Mucosa of descending colon (tissue), 3 donors: ENCODE results near the gene KMT5B. TPM values are rescaled to one million over a fixed set of nuclear protein-coding genes. Genes with fewer than 3 reads are reported as not detected.

ENCODE experiments used
- ATAC-seq: fragments of 200-7000 bp; cut with Tn5 transposase; one replicate; pipeline ENCODE4 v1.9.1; 2020; ENCODE audit warnings: mild to moderate bottlenecking, moderate library complexity
- DNase-seq, 3 donors: peaks; one replicate each; pipeline ENCODE4 v3.0.0-alpha.2; 2020
- H3K36me3 ChIP-seq: fragments of 200-600 bp; one replicate; pipeline ENCODE4 v1.8.0; 2021; ENCODE audit warnings: low read depth, mild to moderate bottlenecking
- H3K4me1 ChIP-seq: fragments of 200-600 bp; one replicate; pipeline ENCODE4 v1.8.0; 2021; ENCODE audit warnings: low read depth, mild to moderate bottlenecking
- H3K4me3 ChIP-seq: fragments of 200-600 bp; one replicate; pipeline ENCODE4 v1.8.0; 2021; ENCODE audit warnings: mild to moderate bottlenecking
- H3K9me3 ChIP-seq: fragments of 200-600 bp; one replicate; pipeline ENCODE4 v1.8.0; 2021; ENCODE audit warnings: mild to moderate bottlenecking
- CTCF ChIP-seq: fragments of 200-600 bp; IDR thresholded peaks from one replicate; pipeline ENCODE4 v1.8.0; 2022; ENCODE audit warnings: antibody characterized with exemption, mild to moderate bottlenecking
- intact Hi-C, 2 donors: fragments of 100-400 bp; cut with DNase I in 1 of 2; cut with micrococcal nuclease in 1 of 2; formaldehyde crosslinking; loops; one replicate each; pipeline versions ENCODE4 v1.11.0 to v1.11.1; 2022; cut with DNase I, micrococcal nuclease
- total RNA-seq, 3 donors: library from RNA; stranded (reverse); fragmentation: NEBNext Ultra II Directional in 2 of 3; extraction: Animal tissue kit (Norgen Biotek cat#: 25700) in 2 of 3; gene quantifications; one replicate each; pipeline versions ENCODE4 v1.2.1 to v1.2.4, GENCODE V29; 2021 to 2023
- donor health status: DM: no; HTN: no; CAD: no; lungs with moderate emphysema.
- donor health status: DM: no; HTN: no; CAD: no.
- donor health status: DM: no; HTN: yes; CAD: no.

The KMT5B gene
- total RNA-seq, 3 donors from 2014 or later: 56.4 to 71.3 (median 65.1) TPM

- H3K4me1 ChIP-seq: peaks cover 53% of the 10 kb centered on the region
- peak; percentile 33 for ATAC-seq
These were observed 1.6 kb downstream of the KMT5B start for GRCh38 chr11:68211546-68211945.

GRCh38 chr11:68206211-68206610 lies 6.9 kb downstream of the KMT5B start:
- peak; percentile 67 for TF ChIP-seq CTCF
- DNase-seq: peak in 1 of 3 donors; percentile 54

More at GRCh38 chr11:68211546-68211945, 1.6 kb downstream of the KMT5B start:
- peak overlapping the region; percentile 68 for H3K4me3 ChIP-seq
- DNase-seq: peak; percentile 66 to 77 (median 71)
- no peaks in the 10 kb centered on the region for H3K9me3 ChIP-seq
- TF ChIP-seq CTCF: no peak
- H3K36me3 ChIP-seq: no peaks in the 10 kb centered on the region
- intact Hi-C loops: no loop called here

GRCh38 chr11:68204402-68204801 lies 8.7 kb downstream of the KMT5B start:
- intact Hi-C loops: no loop called here
- Histone ChIP-seq H3K4me1 (peaks cover 52% of the 10 kb centered on the region), H3K4me3 (no peak overlapping the region), H3K9me3 (no peaks in the 10 kb centered on the region), H3K36me3 (no peaks in the 10 kb centered on the region)
- ATAC-seq: no peak
- DNase-seq: no peak
- TF ChIP-seq CTCF: no peak

More at GRCh38 chr11:68206211-68206610, 6.9 kb downstream of the KMT5B start:
- H3K4me1 ChIP-seq: peaks cover 56% of the 10 kb centered on the region
- no peaks in the 10 kb centered on the region for H3K36me3 ChIP-seq
- no peaks in the 10 kb centered on the region for H3K9me3 ChIP-seq
- intact Hi-C loops: no loop called here
- no peak overlapping the region for H3K4me3 ChIP-seq
- ATAC-seq: peak; percentile 74

- DNase-seq: no peak
- TF ChIP-seq CTCF: no peak
- no peaks in the 10 kb centered on the region for H3K36me3 ChIP-seq
- no peaks in the 10 kb centered on the region for H3K9me3 ChIP-seq
- peaks cover 41% of the 10 kb centered on the region for H3K4me1 ChIP-seq
- H3K4me3 ChIP-seq: no peak overlapping the region
- no peak for ATAC-seq
- intact Hi-C loops: no loop called here
These were observed 10.9 kb downstream of the KMT5B start for GRCh38 chr11:68202165-68202564.

- intact Hi-C loops: no loop called here
- Histone ChIP-seq H3K36me3 (no peaks in the 10 kb centered on the region), H3K4me3 (no peak overlapping the region), H3K9me3 (no peaks in the 10 kb centered on the region), H3K4me1 (peaks cover 44% of the 10 kb centered on the region)
- no peak for TF ChIP-seq CTCF
- DNase-seq: no peak
- ATAC-seq: no peak
These were observed 11.6 kb downstream of the KMT5B start for GRCh38 chr11:68201492-68201891.

- peaks cover 45% of the 10 kb centered on the region for H3K4me1 ChIP-seq
- intact Hi-C loops: no loop called here
- DNase-seq: no peak
These were observed 12.5 kb downstream of the KMT5B start for GRCh38 chr11:68200639-68201038.

More at GRCh38 chr11:68200639-68201038, 12.5 kb downstream of the KMT5B start:
- no peak for TF ChIP-seq CTCF
- H3K36me3 ChIP-seq: no peaks in the 10 kb centered on the region
- H3K4me3 ChIP-seq: no peak overlapping the region
- H3K9me3 ChIP-seq: no peaks in the 10 kb centered on the region
- no peak for ATAC-seq
